ENCODE data around the gene SFTPA1.
"Not testable (repeated sequence)": the region's sequence is repeated elsewhere in the genome, so short reads cannot be mapped to it uniquely, and the experiment has no call there.

DNA sequence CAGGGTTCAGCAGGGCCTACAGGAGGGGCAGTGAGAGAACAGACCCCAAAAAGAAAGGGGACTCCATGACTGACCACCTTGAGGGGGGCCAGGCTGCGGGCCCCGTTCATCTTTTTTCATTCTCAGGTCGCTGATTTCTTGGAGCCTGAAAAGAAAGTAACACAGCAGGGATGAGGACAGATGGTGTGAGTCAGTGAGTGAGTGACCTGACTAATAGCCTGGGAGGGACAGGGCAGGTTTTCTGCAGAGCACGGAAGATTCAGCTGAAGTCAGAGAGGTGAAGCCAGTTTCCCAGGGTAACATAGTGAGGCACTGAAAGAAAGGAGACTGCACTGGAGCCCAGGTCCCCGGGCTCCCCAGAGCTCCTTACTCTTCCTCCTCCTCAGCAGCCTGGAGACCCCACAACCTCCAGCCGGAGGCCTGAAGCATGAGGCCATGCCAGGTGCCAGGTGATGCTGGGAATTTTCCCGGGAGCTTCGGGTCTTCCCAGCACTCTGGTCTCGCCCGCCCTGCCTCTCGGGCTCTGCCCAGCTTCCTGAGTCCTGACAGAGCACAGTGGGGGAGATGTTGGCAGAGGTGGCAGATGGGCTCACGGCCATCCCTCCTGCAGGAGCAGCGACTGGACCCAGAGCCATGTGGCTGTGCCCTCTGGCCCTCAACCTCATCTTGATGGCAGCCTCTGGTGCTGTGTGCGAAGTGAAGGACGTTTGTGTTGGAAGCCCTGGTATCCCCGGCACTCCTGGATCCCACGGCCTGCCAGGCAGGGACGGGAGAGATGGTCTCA is 646 bp downstream of the SFTPA1 start:
- not testable (repeated sequence) for TF ChIP-seq CTCF (IDR thresholded peaks at IDR 0.05; ENCODE audit: low read depth, low read length, missing input control); YY1 (IDR thresholded peaks at IDR 0.05); TAF1 (conservative IDR thresholded peaks at IDR 0.05); MAX (IDR thresholded peaks at IDR 0.05); RAD21 (IDR thresholded peaks at IDR 0.05)
